Middle frontal gyrus (tissue), 1 donor: Measurements from ENCODE around the gene TXNDC15.
"Not testable (repeated sequence)": the region's sequence is repeated elsewhere in the genome, so short reads cannot be mapped to it uniquely, and the experiment has no call there.

Experiments
- DNase-seq: peaks from one replicate; pipeline ENCODE4 v3.0.0-alpha.2; 2015; ENCODE audit warnings: low spot score; ENCODE audit errors: extremely low spot score

TXNDC15 gene

GRCh38 chr5:134873987-134874830 lies at the start of gene TXNDC15:
TXNDC15 (plus strand) TSS chr5:134874371; CDS start chr5:134874428, 57 bp downstream.
- DNase-seq = peak; percentile 79

- no peak for DNase-seq
Observed at GRCh38 chr5:134824681-134825080, 49.5 kb upstream of the TXNDC15 start.

GRCh38 chr5:134825212-134825611 lies 49.0 kb upstream of the TXNDC15 start:
- no peak for DNase-seq

GRCh38 chr5:134833340-134834032 lies 40.7 kb upstream of the TXNDC15 start:
- no peak for DNase-seq

GRCh38 chr5:134835623-134836022 lies 38.5 kb upstream of the TXNDC15 start:
- DNase-seq = no peak

- DNase-seq = no peak
Observed at GRCh38 chr5:134837530-134838181, 36.5 kb upstream of the TXNDC15 start.

GRCh38 chr5:134838361-134838760 lies 35.8 kb upstream of the TXNDC15 start:
- DNase-seq = not testable (repeated sequence)

GRCh38 chr5:134840811-134841210 lies 33.4 kb upstream of the TXNDC15 start:
- no peak for DNase-seq

GRCh38 chr5:134844252-134844651 lies 29.9 kb upstream of the TXNDC15 start:
- DNase-seq = no peak

GRCh38 chr5:134845335-134845851 lies 28.8 kb upstream of the TXNDC15 start:
- no peak for DNase-seq

- peak; percentile 94 for DNase-seq
Observed at GRCh38 chr5:134845852-134846640, 28.1 kb upstream of the TXNDC15 start, which contains the start of gene C5orf24. C5orf24 (plus strand) TSS chr5:134845968; CDS start chr5:134854901, 8,933 bp downstream.

GRCh38 chr5:134846641-134846960 lies 27.6 kb upstream of the TXNDC15 start:
- DNase-seq = no peak

- DNase-seq = not testable (repeated sequence)
Observed at GRCh38 chr5:134849434-134849933, 24.7 kb upstream of the TXNDC15 start.

GRCh38 chr5:134851307-134851923 lies 22.8 kb upstream of the TXNDC15 start:
- no peak for DNase-seq

- not testable (repeated sequence) for DNase-seq
Observed at GRCh38 chr5:134856465-134856864, 17.7 kb upstream of the TXNDC15 start.

- DNase-seq = no peak
Observed at GRCh38 chr5:134857401-134857800, 16.8 kb upstream of the TXNDC15 start.

GRCh38 chr5:134864707-134865106 lies 9.5 kb upstream of the TXNDC15 start:
- no peak for DNase-seq

- DNase-seq = no peak
Observed at GRCh38 chr5:134873494-134873893, 677 bp upstream of the TXNDC15 start.

- peak; percentile 42 for DNase-seq
Observed at GRCh38 chr5:134874831-134875655, 872 bp downstream of the TXNDC15 start.
